Measurements from ENCODE around the gene NTN1.
"Not testable (repeated sequence)": the region's sequence is repeated elsewhere in the genome, so short reads cannot be mapped to it uniquely, and the experiment has no call there.

The NTN1 gene

GRCh38 chr17:9257630-9257965 is 236.3 kb downstream of the NTN1 start:
- DNase-seq, result not testable (repeated sequence)

- no peak for DNase-seq
Measured at GRCh38 chr17:9258115-9259015, 237.1 kb downstream of the NTN1 start.

GRCh38 chr17:9259419-9259818 is 238.1 kb downstream of the NTN1 start:
- DNase-seq, result no peak

GRCh38 chr17:9261081-9262012 is 240.0 kb downstream of the NTN1 start:
- no peak for DNase-seq

- no peak for DNase-seq
Measured at GRCh38 chr17:9266031-9266680, 244.8 kb downstream of the NTN1 start.

- DNase-seq, result no peak
Measured at GRCh38 chr17:9266697-9267117, 245.4 kb downstream of the NTN1 start.

- DNase-seq, result no peak
Measured at GRCh38 chr17:9268546-9268945, 247.2 kb downstream of the NTN1 start.

- DNase-seq, result no peak
Measured at GRCh38 chr17:9269350-9270035, 248.2 kb downstream of the NTN1 start.

GRCh38 chr17:9270921-9271320 is 249.6 kb downstream of the NTN1 start:
- no peak for DNase-seq

GRCh38 chr17:9271989-9272388 is 250.7 kb downstream of the NTN1 start:
- no peak for DNase-seq

GRCh38 chr17:9272501-9273200 is 251.3 kb downstream of the NTN1 start:
- no peak for DNase-seq

- DNase-seq, result no peak
Measured at GRCh38 chr17:9273428-9274391, 252.4 kb downstream of the NTN1 start.

GRCh38 chr17:9274973-9275372 is 253.7 kb downstream of the NTN1 start:
- DNase-seq, result no peak

GRCh38 chr17:9279893-9280292 is 258.6 kb downstream of the NTN1 start:
- no peak for DNase-seq

GRCh38 chr17:9283909-9284308 is 262.6 kb downstream of the NTN1 start:
- DNase-seq, result no peak

- DNase-seq, result no peak
Measured at GRCh38 chr17:9284884-9285283, 263.6 kb downstream of the NTN1 start.

- DNase-seq, result no peak
Measured at GRCh38 chr17:9285602-9286427, 264.5 kb downstream of the NTN1 start.

- DNase-seq, result no peak
Measured at GRCh38 chr17:9286434-9286833, 265.1 kb downstream of the NTN1 start.

GRCh38 chr17:9287306-9287705 is 266.0 kb downstream of the NTN1 start:
- no peak for DNase-seq

- no peak for DNase-seq
Measured at GRCh38 chr17:9290226-9290613, 268.9 kb downstream of the NTN1 start.
